Effector CD4-positive, alpha-beta T cell (primary cell): Measurements from ENCODE around the gene PTPRK.

ENCODE experiments used
- DNase-seq: peaks from one replicate; pipeline ENCODE4 v3.0.0-alpha.2; 2020

Gene PTPRK

DNA sequence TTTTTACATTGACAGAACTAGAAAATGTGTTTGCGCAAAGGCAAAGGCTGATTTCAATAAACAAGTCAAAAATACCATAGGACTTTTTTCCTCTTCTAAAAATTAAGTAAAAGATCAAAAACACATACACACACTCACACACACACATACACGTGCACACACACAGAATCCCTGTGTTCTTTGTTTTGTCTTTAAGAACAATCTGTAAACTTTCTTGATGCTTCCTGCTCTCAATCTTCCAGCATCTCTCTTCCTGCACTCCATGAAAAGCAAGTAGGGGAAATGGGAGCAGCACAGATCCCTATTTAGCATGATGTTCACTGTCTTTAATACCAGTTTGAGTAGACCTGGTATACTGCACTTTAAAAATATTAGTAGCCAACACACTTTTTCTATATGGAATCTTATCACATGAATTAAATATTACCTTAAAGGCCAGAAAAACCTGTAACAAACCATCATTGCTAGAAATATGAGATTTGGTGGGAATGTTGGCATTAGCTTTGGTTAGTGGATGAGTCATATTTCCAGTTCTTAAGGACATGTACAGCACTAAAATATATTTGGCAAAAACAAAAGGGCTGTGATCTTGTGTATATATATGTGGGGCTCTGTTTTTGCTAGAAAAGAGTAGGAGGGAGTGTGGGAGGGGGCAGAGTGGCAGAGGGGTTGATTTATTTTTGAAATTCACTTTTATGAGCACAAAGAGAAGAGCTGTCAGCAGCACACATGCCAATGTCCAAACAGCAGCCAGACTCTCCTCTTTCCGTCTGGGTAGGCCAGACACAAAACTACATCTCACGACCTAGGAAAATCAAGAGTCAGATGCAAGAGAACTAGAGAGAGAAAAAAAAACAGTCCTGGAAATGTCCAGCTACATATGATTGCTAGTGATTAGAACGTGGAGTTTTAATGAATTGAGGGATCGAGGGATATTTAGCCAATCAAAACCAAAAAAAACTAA, 4.6 kb downstream of the PTPRK start:
- DNase-seq = no peak

DNA sequence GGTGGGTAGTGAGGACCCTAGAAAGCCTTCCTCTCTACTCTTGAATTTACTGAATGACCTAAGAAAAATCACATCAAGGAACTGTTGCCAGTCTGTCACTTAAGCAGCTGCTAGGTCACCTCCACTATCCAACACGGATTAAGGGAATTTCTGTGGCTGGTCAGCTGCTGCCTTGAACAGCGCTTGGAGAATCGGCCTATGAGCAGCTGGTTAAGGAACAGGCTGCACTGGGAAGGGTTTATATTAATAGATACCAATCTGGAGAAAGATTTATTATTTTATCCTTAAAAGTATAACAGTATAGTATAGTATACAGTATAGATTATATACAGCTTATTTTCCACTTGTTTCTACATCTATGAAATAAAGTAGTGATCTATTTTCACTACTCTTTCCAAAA, 6.5 kb downstream of the PTPRK start:
- DNase-seq = no peak

DNA sequence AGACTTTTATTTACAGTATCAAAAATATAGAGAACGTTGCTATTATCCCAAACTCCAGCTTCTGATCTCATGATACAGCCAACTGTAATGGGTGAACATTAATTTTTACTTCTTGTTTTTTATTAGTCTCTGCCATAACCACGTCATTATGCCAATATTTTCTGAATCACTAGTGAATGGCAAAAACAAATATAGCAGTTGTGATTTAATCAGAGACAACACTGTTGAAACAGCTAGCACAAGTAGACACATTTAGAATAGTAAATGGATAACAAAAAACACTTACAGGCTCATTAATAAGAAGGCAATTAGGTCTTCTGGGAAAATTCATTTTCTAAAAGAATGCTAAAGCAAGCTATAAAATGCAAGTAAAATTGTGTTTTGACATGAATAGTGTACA, 8.1 kb downstream of the PTPRK start:
- DNase-seq = no peak

DNA sequence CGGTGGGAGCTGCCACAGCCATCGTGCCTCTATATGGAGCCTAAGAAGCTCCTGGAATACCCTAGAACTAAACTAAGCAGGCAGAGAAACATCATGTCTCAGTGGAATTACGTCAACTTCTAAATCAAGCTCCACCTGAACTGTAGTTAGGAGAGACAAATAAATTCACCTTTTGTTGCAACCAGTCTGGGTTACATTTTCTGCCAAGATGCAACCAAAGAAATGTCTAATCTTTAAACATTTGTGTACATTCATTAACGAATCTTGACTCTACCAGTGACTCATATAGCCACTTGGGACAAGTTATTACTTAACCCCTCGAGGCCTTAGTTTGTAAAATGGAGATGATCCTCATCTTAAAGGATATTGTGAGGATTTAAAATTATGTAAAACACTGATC, 8.9 kb downstream of the PTPRK start:
- no peak for DNase-seq

DNA sequence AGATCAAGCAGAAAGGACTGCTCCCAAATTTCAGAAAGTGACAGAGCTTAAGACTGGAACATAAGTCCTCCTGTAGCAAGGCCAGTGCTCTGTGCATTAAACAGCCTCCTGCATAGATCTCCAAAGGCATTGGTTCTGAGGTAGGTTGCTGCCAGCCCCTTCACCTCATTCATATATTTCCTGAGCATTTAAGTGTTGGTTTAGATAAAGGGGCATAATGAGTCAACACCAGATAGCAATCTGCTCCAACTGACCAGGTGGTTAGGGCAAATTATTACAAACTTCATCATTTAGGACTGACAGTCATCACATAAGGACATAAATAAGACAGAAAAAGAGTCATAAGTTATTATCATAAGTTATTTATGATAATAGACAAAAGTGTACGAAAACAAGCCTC, 10.7 kb downstream of the PTPRK start:
- no peak for DNase-seq

DNA sequence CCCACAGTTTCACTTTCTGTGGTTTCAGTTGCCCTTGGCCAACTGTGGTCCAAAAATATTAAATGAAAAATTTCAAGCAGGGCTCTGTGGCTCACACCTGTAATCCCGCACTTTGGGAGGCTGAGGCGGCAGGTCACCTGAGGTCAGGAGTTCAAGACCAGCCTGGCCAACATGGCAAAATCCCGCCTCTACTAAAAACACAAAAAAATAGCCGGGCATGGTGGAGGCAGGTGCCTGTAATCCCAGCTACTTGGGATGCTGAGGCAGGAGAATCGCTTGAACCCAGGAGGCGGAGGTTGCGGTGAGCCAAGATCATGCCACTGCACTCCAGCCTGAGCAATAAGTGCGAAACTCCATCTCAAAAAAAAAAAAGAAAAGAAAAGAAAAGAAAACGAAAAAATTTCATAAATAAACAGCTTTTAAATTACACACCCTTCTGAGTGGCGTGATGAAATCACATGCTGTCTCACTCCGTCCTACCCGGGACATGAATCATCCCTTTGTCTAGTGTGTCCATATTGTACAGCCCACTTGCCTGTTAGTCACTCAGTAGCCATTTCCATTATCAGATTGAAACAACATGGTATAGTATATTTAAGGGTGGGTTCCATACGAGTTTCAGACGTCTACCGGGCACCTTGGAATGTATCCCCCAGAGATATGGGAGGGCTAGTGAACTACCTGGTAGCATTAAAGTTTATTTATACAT, 11.7 kb downstream of the PTPRK start:
- no peak for DNase-seq

DNA sequence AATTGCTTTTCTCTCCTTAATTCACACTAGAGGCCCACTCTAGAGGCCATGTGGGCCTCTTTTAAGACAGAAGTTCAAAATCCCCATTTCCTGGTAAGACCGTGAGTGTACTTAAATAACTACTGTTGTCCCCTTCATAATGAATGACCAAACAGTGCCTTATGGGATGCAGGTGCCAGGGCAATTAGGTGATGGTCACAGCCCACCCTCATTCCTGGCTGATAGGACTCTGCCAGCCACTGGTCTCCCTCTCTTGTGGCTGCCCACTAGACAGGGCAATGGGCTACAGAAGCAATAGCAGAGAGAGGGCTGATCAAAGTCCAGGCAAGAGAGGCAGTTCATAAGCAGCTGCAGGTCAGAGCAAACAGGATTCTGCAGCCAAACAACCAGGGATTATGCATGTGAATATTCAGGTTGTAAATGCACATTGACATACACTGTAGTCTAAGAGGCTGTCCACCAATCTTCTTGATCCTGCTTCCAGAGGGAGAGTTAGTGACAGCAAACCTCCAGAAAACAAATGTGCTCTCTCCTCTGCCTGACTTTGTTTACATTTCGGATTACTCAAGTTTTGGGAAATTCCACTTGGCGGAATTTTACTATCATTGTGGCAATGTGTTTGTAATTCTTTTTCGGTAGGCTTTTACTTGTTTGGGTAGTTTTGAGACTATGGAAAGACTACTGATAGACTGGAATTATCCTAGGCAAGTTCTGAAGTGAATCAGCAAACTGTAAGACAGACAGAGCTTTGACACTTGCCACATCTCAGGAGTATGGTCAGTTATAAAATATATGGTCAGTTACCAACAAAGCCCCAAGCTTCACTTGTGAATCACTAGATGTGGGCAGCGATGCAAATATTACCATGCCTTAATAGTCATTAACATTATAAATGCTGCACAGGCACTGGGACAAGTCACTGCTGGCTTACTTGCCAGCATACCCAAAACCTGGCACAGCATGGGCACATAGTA, 12.8 kb downstream of the PTPRK start:
- no peak for DNase-seq

DNA sequence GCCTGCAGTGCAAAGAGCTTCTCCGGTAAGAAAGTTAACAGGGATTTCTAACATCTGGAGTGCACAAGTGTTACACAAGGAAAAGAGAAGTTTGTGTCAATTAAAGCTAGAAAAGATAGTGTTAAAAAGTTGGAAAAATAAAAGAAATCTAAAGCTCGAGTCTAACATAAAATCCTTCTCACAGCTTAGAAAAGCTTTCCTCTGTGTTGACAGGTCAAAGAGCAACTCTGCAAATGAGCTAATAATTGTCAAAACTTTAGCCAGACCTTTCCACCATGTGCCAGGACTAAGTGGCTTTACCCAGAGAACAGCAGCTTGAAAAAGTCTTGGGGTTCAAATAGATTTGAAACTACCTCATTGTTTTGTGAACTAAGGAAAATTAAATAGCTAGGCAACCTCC, 14.8 kb downstream of the PTPRK start:
- DNase-seq = no peak

DNA sequence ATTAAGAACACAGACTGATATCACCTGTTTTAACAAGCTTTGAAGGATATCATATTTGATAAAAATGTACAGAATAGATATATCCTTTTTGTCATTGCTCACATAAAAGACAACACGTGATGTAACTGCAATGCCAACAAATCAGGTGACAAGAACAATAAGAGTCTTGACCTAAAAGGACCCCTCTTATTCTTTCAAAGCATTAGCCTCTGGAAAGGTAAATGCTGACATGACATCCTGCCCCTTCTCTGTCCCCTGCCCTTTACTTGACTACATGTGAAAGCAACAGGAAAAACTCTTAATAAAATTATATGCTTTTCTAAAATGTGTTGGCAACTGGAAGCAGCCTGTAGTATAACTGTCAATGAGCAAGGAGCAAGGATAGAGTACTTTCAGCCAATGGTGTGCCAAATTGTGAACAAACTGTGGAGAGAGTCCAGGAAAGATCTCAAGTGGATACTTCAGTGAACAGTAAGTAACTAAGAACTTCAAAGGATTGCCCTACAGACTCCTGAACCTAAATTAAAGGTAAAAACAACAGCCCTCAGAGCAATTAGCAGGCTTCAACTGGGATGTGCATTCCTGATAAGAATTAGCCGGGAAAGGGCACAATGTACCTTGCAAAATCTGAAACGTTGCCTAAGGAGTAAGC, 16.3 kb downstream of the PTPRK start:
- DNase-seq = no peak

DNA sequence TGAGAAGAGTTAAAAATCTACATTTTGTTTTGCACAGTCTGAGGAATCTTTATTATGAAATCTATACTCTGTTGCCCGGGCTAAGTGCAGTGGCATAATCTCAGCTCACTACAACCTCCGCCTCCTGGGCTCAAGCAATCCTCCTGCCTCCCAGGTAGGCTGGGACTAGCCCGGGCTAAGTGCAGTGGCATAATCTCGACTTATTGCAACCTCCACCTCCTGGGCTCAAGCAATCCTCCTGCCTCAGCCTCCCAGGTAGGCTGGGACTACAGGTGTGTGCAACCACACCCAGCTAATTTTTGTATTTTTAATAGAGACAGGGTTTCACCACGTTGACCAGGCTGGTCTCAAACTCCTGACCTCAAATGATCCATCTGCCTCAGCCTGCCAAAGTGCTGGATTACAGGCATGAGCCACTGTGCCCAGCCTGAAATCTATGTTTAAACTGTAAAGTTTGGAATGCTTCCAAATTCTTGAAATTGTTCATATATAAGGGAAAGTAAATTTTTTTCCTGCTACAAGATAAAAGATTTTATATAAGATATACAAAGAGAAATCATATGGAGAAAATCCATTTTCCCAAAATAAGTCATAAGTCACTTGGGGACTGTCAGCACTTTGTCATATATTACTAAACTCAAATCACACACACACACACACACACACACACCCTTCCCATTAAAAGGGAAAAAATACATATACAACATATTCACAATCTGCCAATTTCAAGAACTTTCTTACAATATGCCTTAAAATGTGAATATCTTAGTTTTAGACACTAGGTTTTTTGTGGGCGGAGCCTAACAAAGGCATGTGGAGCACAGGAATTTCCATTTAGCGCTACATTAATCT, 19.4 kb downstream of the PTPRK start:
- no peak for DNase-seq

DNA sequence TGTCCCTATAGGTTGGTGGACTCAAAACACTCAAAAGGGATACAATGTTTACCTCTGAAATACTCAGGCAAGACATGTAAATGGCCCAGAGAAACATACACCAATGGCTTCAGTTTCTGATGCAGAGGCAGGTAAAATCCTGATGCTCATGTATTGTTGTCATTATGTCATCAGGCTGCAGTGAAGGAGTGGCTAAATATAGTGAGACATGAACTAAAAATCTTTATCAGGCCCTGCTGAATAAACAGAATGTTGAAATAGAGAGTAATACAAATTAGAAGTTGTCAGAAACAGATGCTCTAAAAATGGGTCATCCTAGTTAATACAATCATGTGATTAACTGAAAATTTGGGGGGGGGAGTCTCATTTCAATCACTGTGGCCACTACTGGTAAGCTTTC, 20.4 kb downstream of the PTPRK start:
- DNase-seq = no peak

DNA sequence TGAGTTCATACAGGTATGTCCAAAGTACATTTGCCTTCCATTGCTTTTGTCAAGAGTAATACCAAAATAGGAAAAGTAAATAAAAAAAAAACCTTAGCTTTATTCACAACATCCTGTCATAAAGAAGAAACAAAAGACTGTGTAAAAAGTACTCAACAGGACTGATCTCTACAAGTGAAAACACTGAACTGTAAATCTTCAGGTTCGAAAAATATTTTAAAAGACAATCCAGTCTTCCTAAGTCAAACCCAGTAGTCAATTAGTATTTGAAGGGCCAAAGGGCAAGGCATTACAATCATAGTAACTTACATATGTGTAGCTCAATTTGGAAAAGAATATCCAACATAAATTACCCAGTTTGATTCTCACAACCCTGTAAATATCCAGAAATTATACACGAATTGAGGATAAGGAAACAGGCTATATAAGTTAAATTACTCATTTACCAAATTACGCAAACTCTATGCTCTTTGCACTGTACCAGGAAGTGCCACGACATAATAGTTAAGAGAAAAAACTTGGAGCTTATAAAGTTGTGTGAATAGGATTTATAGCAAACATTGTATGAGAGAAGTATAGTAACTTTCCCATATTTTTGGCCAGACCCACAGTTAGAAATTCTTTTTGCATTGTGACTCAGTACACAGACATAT, 21.2 kb downstream of the PTPRK start:
- no peak for DNase-seq

DNA sequence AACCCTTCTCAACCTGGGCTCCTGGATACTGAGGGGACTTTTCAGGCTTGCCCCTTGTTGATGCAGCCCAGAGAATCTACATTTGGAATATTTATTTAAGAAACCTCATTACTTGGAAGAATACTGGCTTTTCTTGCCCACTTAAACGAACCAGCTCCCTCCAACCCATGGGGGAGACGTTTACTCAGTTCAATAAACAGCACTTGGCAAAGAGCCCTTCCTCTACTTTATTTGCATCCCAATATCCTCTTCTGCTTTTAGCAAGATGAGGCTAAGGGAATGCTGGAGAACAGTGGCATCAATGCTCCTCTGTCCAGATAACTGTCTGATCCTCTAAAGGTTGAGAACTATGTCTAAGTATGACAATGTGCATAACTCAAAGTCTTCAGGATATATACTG, 22.2 kb downstream of the PTPRK start:
- no peak for DNase-seq

DNA sequence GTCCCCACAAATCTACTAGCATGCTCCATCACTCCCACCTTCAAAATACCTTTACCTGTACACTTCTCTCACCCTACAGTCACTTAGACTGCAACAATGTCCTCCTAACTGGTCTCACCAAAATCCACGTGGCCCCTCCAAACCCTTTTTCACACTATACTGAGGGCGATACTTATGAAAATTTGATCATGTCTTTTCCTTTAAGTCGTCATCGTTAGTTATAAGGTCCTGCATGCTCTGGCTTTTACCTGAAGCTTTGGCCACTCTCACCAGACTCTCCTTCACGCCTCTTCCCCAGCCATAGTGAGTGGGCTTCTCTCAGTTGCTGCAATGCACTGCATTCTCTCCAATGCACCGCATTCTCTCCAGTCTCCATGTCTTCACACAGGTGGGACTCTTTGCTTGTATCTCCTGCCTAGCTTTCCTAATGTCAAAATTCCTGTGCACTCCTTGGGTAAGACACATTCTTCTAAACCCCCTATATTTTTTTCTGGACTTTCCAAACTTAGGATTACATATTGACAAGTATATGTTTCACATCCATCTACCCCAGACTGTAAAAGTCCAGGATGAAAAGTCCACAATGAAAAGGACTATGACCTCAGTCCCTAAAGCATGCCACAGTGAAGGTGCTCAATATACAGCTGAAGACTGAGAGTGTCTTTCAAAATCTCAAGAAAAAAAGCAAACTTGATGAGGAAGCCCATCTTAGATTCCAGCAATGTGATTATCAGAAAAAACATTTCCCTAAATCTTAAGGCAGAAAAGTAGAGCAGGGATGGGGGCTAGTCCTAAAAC, 24.7 kb downstream of the PTPRK start:
- DNase-seq = no peak

DNA sequence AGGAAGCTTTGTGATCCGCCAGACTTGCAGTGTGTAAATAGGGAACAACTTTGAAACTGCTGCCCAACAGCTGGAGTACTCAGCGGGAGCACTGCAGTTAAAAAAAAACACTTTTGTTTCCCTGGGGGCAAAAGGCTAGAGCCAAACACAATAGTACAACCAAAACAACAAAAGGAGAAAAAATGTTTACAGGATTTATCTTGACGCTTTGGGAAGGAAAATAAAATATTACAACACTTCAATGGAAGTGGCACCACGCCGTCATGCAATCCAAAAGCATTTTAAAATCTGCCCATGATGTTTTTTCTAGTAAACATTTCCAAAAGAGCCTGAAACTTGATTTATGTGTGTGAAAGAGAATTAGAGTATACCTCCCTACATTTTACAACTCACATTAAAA, 26.0 kb downstream of the PTPRK start:
- DNase-seq = no peak

DNA sequence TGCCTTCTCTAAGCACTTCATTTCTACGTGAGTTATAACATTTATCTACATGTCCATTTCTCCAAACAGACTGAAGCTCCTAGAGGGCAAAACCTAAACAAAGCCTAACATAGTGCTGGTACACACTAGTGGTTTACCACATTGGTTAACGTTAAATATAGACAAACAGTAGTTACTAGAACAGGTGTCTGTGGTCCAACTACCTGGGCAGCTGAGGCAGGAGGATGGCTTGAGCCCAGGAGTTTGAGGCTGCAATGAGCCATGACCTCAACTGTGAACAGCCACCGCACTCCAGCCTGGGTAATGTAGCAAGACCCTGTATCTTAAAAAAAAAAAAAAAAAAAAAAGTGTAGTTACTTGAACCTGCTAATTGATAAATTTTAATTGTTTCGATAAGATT, 26.5 kb downstream of the PTPRK start:
- no peak for DNase-seq

DNA sequence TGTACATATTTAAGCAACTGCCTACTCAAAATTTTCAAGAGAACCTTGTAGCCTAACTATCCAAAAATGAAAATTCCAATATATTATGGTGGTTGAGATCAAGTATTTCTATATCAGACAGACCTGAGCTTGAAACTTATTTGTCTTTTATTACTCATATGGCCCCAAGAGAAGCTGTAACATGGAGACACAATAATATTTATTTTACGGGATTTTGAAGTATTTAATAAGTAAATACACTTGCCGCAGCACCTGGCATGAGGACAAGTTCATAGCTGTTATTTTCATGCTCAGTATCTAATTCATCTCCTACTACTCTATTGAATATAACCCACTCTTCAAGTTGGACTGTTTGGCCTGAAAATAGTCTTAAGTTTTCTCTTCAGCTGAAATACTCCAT, 28.0 kb downstream of the PTPRK start:
- no peak for DNase-seq

DNA sequence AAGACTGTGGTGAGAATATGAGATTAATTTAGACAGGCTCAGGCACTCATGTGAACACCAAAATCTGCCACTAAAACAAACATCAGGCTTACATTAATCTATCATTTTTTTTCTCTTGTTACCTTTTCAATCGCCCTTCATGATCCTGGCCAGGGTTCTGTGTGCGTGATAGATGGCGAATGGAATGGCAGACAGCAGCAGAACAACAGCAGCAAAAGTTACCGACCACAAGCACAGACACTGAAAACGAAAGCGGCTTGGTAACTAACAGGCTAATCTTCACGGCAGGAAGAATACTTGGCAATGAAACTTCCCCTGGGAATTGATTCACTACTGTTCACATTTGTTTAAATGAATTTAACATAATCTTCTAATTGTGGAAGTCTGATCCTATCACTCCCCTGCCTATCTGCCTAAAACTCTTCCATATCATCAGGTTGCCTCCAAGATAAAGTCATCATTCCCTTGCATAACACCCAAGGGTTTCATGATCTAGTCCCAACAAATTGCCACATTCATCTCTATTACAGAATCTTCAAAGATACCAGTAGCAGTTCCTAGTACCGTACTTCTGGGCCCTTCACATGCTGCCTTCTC, 28.7 kb downstream of the PTPRK start:
- no peak for DNase-seq

DNA sequence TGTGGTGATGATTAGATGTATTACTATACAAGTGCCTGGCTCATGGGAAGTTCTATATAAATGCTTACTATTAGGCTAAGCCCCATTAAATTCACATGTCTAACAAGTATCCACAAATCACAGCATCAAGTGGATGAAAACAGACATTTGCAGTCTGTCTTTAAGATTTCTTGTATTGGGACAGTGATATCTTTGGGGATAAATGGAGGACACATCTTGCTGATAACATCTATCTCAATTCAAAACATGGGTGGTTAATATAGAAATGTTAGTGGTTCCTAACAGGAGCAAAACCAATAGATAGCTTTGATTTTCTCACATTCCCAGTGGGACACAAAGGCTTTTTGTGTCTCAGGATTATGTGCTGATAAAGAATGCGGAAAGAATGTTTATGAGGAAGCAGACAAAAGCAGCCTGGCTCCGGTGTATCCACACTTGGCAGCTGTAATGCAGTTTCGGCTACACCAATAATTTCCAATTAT, 29.3 kb downstream of the PTPRK start:
- no peak for DNase-seq

DNA sequence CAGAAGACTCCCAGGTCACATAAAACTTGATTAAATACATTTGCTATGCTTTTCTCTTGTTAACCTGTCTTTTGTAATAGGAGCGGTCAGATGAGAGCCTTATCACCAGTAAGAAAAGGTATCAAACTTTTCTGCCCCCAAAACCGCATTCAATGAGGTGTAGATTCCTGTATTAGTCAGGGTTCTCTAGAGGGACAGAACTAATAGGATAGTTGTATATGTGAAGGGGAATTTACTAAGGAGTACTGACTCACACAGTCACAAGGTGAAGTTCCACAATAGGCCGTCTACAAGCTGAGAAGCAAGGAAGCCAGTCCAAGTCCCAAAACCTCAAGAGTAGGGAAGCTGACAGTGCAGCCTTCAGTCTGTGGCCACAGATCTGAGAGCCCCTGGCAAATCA, 32.7 kb downstream of the PTPRK start:
- DNase-seq = no peak
